ENCODE results near the gene TSPYL6.

GRCh38 chr2:54295911-54296310 is 39.9 kb upstream of the TSPYL6 start:
- TF ChIP-seq, protein P1, sequence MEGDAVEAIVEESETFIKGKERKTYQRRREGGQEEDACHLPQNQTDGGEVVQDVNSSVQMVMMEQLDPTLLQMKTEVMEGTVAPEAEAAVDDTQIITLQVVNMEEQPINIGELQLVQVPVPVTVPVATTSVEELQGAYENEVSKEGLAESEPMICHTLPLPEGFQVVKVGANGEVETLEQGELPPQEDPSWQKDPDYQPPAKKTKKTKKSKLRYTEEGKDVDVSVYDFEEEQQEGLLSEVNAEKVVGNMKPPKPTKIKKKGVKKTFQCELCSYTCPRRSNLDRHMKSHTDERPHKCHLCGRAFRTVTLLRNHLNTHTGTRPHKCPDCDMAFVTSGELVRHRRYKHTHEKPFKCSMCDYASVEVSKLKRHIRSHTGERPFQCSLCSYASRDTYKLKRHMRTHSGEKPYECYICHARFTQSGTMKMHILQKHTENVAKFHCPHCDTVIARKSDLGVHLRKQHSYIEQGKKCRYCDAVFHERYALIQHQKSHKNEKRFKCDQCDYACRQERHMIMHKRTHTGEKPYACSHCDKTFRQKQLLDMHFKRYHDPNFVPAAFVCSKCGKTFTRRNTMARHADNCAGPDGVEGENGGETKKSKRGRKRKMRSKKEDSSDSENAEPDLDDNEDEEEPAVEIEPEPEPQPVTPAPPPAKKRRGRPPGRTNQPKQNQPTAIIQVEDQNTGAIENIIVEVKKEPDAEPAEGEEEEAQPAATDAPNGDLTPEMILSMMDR (IDR thresholded peaks at IDR 0.05; ENCODE audit: poor library complexity) = no peak
- no peak for TF ChIP-seq EZH2 (IDR thresholded peaks at IDR 0.05; ENCODE audit: borderline replicate concordance)
- no peak for TF ChIP-seq EZH2phosphoT487 (IDR thresholded peaks at IDR 0.05; ENCODE audit: low read depth, severe bottlenecking, unreplicated experiment)

Data from hepatocyte (in vitro differentiated cells).